HG03175 (cell line): ENCODE results near the gene MAGI1.
"Not testable (repeated sequence)": the region's sequence is repeated elsewhere in the genome, so short reads cannot be mapped to it uniquely, and the experiment has no call there.

ENCODE experiments used
- ATAC-seq: cut with Tn5 transposase; IDR thresholded peaks from one replicate; pipeline ENCODE4 v1.9.1; 2021; ENCODE audit warnings: mild to moderate bottlenecking, moderate library complexity; ENCODE audit not compliant: unreplicated experiment

The MAGI1 gene

GRCh38 chr3:65557899-65558564 is 480.7 kb downstream of the MAGI1 start:
- ATAC-seq: no peak

- no peak for ATAC-seq
Measured at GRCh38 chr3:65556934-65557577, 481.7 kb downstream of the MAGI1 start.

GRCh38 chr3:65552434-65552833 is 486.3 kb downstream of the MAGI1 start:
- ATAC-seq: no peak

- ATAC-seq: no peak
Measured at GRCh38 chr3:65551945-65552344, 486.8 kb downstream of the MAGI1 start.

- ATAC-seq: no peak
Measured at GRCh38 chr3:65550137-65550536, 488.6 kb downstream of the MAGI1 start.

- ATAC-seq: no peak
Measured at GRCh38 chr3:65549626-65549959, 489.1 kb downstream of the MAGI1 start.

- no peak for ATAC-seq
Measured at GRCh38 chr3:65548848-65549625, 489.7 kb downstream of the MAGI1 start.

- no peak for ATAC-seq
Measured at GRCh38 chr3:65545429-65545828, 493.3 kb downstream of the MAGI1 start.

- ATAC-seq: not testable (repeated sequence)
Measured at GRCh38 chr3:65543391-65543790, 495.3 kb downstream of the MAGI1 start.

GRCh38 chr3:65540666-65541065 is 498.1 kb downstream of the MAGI1 start:
- no peak for ATAC-seq

- no peak for ATAC-seq
Measured at GRCh38 chr3:65539616-65540015, 499.1 kb downstream of the MAGI1 start.

GRCh38 chr3:65538101-65538500 is 500.6 kb downstream of the MAGI1 start:
- ATAC-seq: no peak

GRCh38 chr3:65537109-65537508 is 501.6 kb downstream of the MAGI1 start:
- no peak for ATAC-seq

GRCh38 chr3:65535260-65535659 is 503.5 kb downstream of the MAGI1 start:
- no peak for ATAC-seq

GRCh38 chr3:65534805-65535204 is 503.9 kb downstream of the MAGI1 start:
- ATAC-seq: no peak

- no peak for ATAC-seq
Measured at GRCh38 chr3:65532749-65533148, 506.0 kb downstream of the MAGI1 start.

GRCh38 chr3:65532215-65532614 is 506.5 kb downstream of the MAGI1 start:
- no peak for ATAC-seq

- no peak for ATAC-seq
Measured at GRCh38 chr3:65531499-65531898, 507.2 kb downstream of the MAGI1 start.

GRCh38 chr3:65526656-65527055 is 512.1 kb downstream of the MAGI1 start:
- no peak for ATAC-seq

GRCh38 chr3:65524584-65524983 is 514.1 kb downstream of the MAGI1 start:
- ATAC-seq: no peak

GRCh38 chr3:65523878-65524277 is 514.8 kb downstream of the MAGI1 start:
- no peak for ATAC-seq

GRCh38 chr3:65521032-65521431 is 517.7 kb downstream of the MAGI1 start:
- ATAC-seq: no peak
